Aorta (tissue), 5 donors: Measurements from ENCODE around the gene AHRR. TPM values are rescaled to one million over a fixed set of nuclear protein-coding genes. Genes with fewer than 3 reads are reported as not detected.

Source experiments
- ATAC-seq: fragments of 200-7000 bp; cut with Tn5 transposase; one replicate; pipeline ENCODE4 v1.9.1; 2022; ENCODE audit warnings: moderate library complexity; ENCODE audit not compliant: low FRiP score
- DNase-seq, 2 donors: peaks; one replicate each; pipeline ENCODE4 v3.0.0-alpha.2; 2020
- H3K27ac ChIP-seq, 2 donors: one replicate each; pipeline ENCODE4 v1.5.1; 2013; ENCODE audit warnings: low read length in 2 of 2, mild to moderate bottlenecking in 2 of 2, moderate library complexity in 2 of 2, control low read depth in 1 of 2, inconsistent platforms in 1 of 2, low read depth in 1 of 2
- H3K27me3 ChIP-seq, 2 donors: one replicate each; pipeline ENCODE4 v1.6.1; 2013; ENCODE audit warnings: control low read depth in 1 of 2, low read length in 1 of 2, mild to moderate bottlenecking in 1 of 2, moderate library complexity in 1 of 2; ENCODE audit not compliant: insufficient read depth in 2 of 2, control insufficient read depth in 1 of 2
- H3K36me3 ChIP-seq, 2 donors: one replicate each; pipeline ENCODE4 v1.6.1; 2013; ENCODE audit warnings: control low read depth in 1 of 2, low read length in 1 of 2, mild to moderate bottlenecking in 1 of 2; ENCODE audit not compliant: insufficient read depth in 2 of 2, control insufficient read depth in 1 of 2
- H3K4me1 ChIP-seq, 2 donors: one replicate each; pipeline ENCODE4 v1.6.1; 2013; ENCODE audit warnings: low read length in 2 of 2, control low read depth in 1 of 2, mild to moderate bottlenecking in 1 of 2, moderate library complexity in 1 of 2; ENCODE audit not compliant: insufficient read depth in 2 of 2, control insufficient read depth in 1 of 2
- H3K4me3 ChIP-seq, 2 donors: one replicate each; pipeline ENCODE4 v1.5.1; 2013; ENCODE audit warnings: low read length in 2 of 2, control low read depth in 1 of 2, mild to moderate bottlenecking in 1 of 2
- H3K9me3 ChIP-seq: one replicate; pipeline ENCODE4 v1.6.1; 2013; ENCODE audit warnings: mild to moderate bottlenecking, low read length; ENCODE audit not compliant: control insufficient read depth
- WGBS, 2 donors: extraction: QIAGEN DNeasy Blood & Tissue Kit; methylation state at CpG; one replicate each; pipeline ENCODE4 v1.1.7; 2013; 5-methylcytosine and 5-hydroxymethylcytosine counted together
- intact Hi-C, 2 donors: fragments of 100-400 bp; cut with DNase I; formaldehyde crosslinking; loops; one replicate each; pipeline versions ENCODE4 v1.14.2 to v1.15.0; 2022
- polyA plus RNA-seq, 2 donors: library from polyadenylated mRNA; stranded (reverse); fragments of 200-250 nt; gene quantifications; one replicate each; pipeline ENCODE4 v1.2.3, GENCODE V29; 2013
- total RNA-seq, 2 donors: library from RNA; stranded (reverse); fragmentation: NEBNext Ultra II Directional; extraction: Animal tissue kit (Norgen Biotek cat#: 25700); gene quantifications; one replicate each; pipeline ENCODE4 v1.2.1, GENCODE V29; 2021
- donor health status: healthy with polysubstance abuse.
- donor health status: Bipolar disorder and iron deficiency.
- donor health status: DM: no; HTN: no; CAD: no.
- donor health status: DM: no; HTN: no; CAD: no.
- donor health status: DM: yes; HTN: yes; CAD: no.

AHRR gene
- total and polyA plus RNA-seq, 4 donors, result 0.13 to 3.8 (median 1.7) TPM

- intact Hi-C loops, result no loop called here
- WGBS, 2 donors, result 82% methylated on average over 4 of the region's 4 CpGs
- Histone ChIP-seq H3K36me3 (no peaks in the 10 kb centered on the region), H3K27ac (no peak overlapping the region), H3K4me3 (no peak overlapping the region), H3K27me3 (no peaks in the 10 kb centered on the region), H3K4me1 (no peaks in the 10 kb centered on the region), H3K9me3 (peaks cover 5% of the 10 kb centered on the region)
- no peak for ATAC-seq
- DNase-seq, result no peak
These were observed 40.7 kb downstream of the AHRR start for GRCh38 chr5:362189-362588.

GRCh38 chr5:362978-363765 lies 41.7 kb downstream of the AHRR start:
- Histone ChIP-seq H3K9me3 (peaks cover 5% of the 10 kb centered on the region), H3K36me3 (no peaks in the 10 kb centered on the region), H3K27ac (no peak overlapping the region), H3K27me3 (no peaks in the 10 kb centered on the region), H3K4me1 (no peaks in the 10 kb centered on the region), H3K4me3 (no peak overlapping the region)
- intact Hi-C loops, result no loop called here
- WGBS, 2 donors, result 80 to 85% methylated on average over 3 of the region's 3 CpGs
- ATAC-seq (no peak), DNase-seq (no peak)

- no peak overlapping the region for H3K27ac ChIP-seq
- ATAC-seq (no peak), DNase-seq (no peak)
- H3K36me3 ChIP-seq, result no peaks in the 10 kb centered on the region
- H3K27me3 ChIP-seq, result no peaks in the 10 kb centered on the region
- H3K4me3 ChIP-seq, result no peak overlapping the region
- no peaks in the 10 kb centered on the region for H3K4me1 ChIP-seq
- 92 to 95% methylated on average over 1 of the region's 1 CpG for WGBS, 2 donors
- H3K9me3 ChIP-seq, result peaks cover 5% of the 10 kb centered on the region
- intact Hi-C loops, result no loop called here
These were observed 43.0 kb downstream of the AHRR start for GRCh38 chr5:364497-364896.

GRCh38 chr5:366541-367357 lies 45.2 kb downstream of the AHRR start:
- H3K4me1 ChIP-seq, result no peaks in the 10 kb centered on the region
- peaks cover 5% of the 10 kb centered on the region for H3K9me3 ChIP-seq
- H3K36me3 ChIP-seq, result no peaks in the 10 kb centered on the region
- DNase-seq (peak; percentile 20 to 53), ATAC-seq (no peak)
- 90 to 91% methylated on average over 18 of the region's 18 CpGs for WGBS, 2 donors
- H3K4me3 ChIP-seq, result no peak overlapping the region
- no peak overlapping the region for H3K27ac ChIP-seq
- intact Hi-C loops, result no loop called here
- H3K27me3 ChIP-seq, result no peaks in the 10 kb centered on the region

GRCh38 chr5:367358-368130 lies 46.0 kb downstream of the AHRR start:
- no peak for ATAC-seq
- WGBS, 2 donors, result 83 to 89% methylated on average over 19 to 22 of the region's 22 CpGs
- intact Hi-C loops, result no loop called here

GRCh38 chr5:368183-369084 lies 46.9 kb downstream of the AHRR start:
- WGBS, 2 donors, result 60 to 63% methylated on average over 26 of the region's 26 CpGs
- ATAC-seq, result no peak
- H3K36me3 ChIP-seq, result no peaks in the 10 kb centered on the region
- peaks cover 5% of the 10 kb centered on the region for H3K9me3 ChIP-seq
- no peak overlapping the region for H3K4me3 ChIP-seq
- intact Hi-C loops, result no loop called here
- H3K4me1 ChIP-seq, result no peaks in the 10 kb centered on the region
- DNase-seq, result peak; percentile 68 to 73
- H3K27me3 ChIP-seq, result no peaks in the 10 kb centered on the region
- H3K27ac ChIP-seq, result no peak overlapping the region

More at GRCh38 chr5:367358-368130, 46.0 kb downstream of the AHRR start:
- Histone ChIP-seq H3K4me3 (no peak overlapping the region), H3K4me1 (no peaks in the 10 kb centered on the region), H3K36me3 (no peaks in the 10 kb centered on the region), H3K27ac (no peak overlapping the region), H3K27me3 (no peaks in the 10 kb centered on the region), H3K9me3 (peaks cover 5% of the 10 kb centered on the region)
- DNase-seq, result peak; percentile 35 to 65

- Histone ChIP-seq H3K27me3 (no peaks in the 10 kb centered on the region), H3K4me3 (no peak overlapping the region), H3K27ac (no peak overlapping the region), H3K9me3 (peaks cover 3% of the 10 kb centered on the region), H3K36me3 (no peaks in the 10 kb centered on the region), H3K4me1 (no peaks in the 10 kb centered on the region)
- 65 to 68% methylated on average over 15 of the region's 15 CpGs for WGBS, 2 donors
- DNase-seq (peak; percentile 43 to 71), ATAC-seq (no peak)
- intact Hi-C loops, result no loop called here
These were observed 47.8 kb downstream of the AHRR start for GRCh38 chr5:369151-369868.
